GM12864 (cell line): ENCODE measurements around the gene TMEFF2.

Source experiments
- DNase-seq: peaks from one replicate; pipeline ENCODE4 v3.0.0-alpha.2; 2011; ENCODE audit warnings: low read depth
- H3K4me3 ChIP-seq: 2 replicates; pipeline ENCODE4 v1.5.1; 2011; ENCODE audit warnings: mild to moderate bottlenecking, low read depth, low read length, control low read depth
- CTCF ChIP-seq: IDR thresholded peaks from 2 replicates; pipeline ENCODE4 v1.5.1; 2011; ENCODE audit warnings: low read depth, mild to moderate bottlenecking, moderate library complexity, low read length, control low read depth, inconsistent platforms; ENCODE audit errors: missing control alignments

Gene TMEFF2

GRCh38 chr2:192148620-192149321 is 46.0 kb downstream of the TMEFF2 start:
- no peak overlapping the region for H3K4me3 ChIP-seq
- TF ChIP-seq CTCF: no peak
- no peak for DNase-seq

GRCh38 chr2:192148241-192148619 is 46.5 kb downstream of the TMEFF2 start:
- DNase-seq: no peak
- TF ChIP-seq CTCF: no peak
- H3K4me3 ChIP-seq: no peak overlapping the region

- no peak overlapping the region for H3K4me3 ChIP-seq
- no peak for DNase-seq
- TF ChIP-seq CTCF: no peak
These were observed 48.4 kb downstream of the TMEFF2 start for GRCh38 chr2:192146069-192147015.

- no peak overlapping the region for H3K4me3 ChIP-seq
- no peak for TF ChIP-seq CTCF
- DNase-seq: no peak
These were observed 49.2 kb downstream of the TMEFF2 start for GRCh38 chr2:192145496-192145895.

GRCh38 chr2:192140236-192140839 is 54.4 kb downstream of the TMEFF2 start:
- TF ChIP-seq CTCF: no peak
- no peak for DNase-seq
- H3K4me3 ChIP-seq: no peak overlapping the region

GRCh38 chr2:192139813-192140212 is 54.9 kb downstream of the TMEFF2 start:
- DNase-seq: no peak
- no peak for TF ChIP-seq CTCF
- H3K4me3 ChIP-seq: no peak overlapping the region
